Nephron progenitor cell (in vitro differentiated cells): ENCODE measurements around the gene NOTCH3.

ENCODE experiments used
- DNase-seq: peaks from one replicate; pipeline ENCODE4 v3.0.0; 2021
- H3K27ac Mint-ChIP-seq: 2 replicates; pipeline ENCODE4 v1.8.0; 2021; ENCODE audit warnings: mild to moderate bottlenecking, moderate library complexity, mixed read lengths
- H3K27me3 Mint-ChIP-seq: 2 replicates; pipeline ENCODE4 v1.8.0; 2021; ENCODE audit warnings: mild to moderate bottlenecking, low read depth, mixed read lengths; ENCODE audit not compliant: poor library complexity
- H3K36me3 Mint-ChIP-seq: 2 replicates; pipeline ENCODE4 v1.8.0; 2021; ENCODE audit warnings: low read depth, mixed read lengths
- H3K4me1 Mint-ChIP-seq: 2 replicates; pipeline ENCODE4 v1.8.0; 2021; ENCODE audit warnings: mixed read lengths
- H3K4me3 Mint-ChIP-seq: 2 replicates; pipeline ENCODE4 v1.8.0; 2021; ENCODE audit warnings: mild to moderate bottlenecking, moderate library complexity, mixed read lengths
- H3K9me3 Mint-ChIP-seq: 2 replicates; pipeline ENCODE4 v1.8.0; 2021; ENCODE audit warnings: mild to moderate bottlenecking, moderate library complexity, mixed read lengths
- TF ChIP-seq, protein P1 (sequence below): fragments of 200-600 bp; sonication (generic); IDR thresholded peaks from 2 replicates; pipeline ENCODE4 v1.5.0; 2021; ENCODE audit warnings: antibody characterized with exemption

Gene NOTCH3

DNA sequence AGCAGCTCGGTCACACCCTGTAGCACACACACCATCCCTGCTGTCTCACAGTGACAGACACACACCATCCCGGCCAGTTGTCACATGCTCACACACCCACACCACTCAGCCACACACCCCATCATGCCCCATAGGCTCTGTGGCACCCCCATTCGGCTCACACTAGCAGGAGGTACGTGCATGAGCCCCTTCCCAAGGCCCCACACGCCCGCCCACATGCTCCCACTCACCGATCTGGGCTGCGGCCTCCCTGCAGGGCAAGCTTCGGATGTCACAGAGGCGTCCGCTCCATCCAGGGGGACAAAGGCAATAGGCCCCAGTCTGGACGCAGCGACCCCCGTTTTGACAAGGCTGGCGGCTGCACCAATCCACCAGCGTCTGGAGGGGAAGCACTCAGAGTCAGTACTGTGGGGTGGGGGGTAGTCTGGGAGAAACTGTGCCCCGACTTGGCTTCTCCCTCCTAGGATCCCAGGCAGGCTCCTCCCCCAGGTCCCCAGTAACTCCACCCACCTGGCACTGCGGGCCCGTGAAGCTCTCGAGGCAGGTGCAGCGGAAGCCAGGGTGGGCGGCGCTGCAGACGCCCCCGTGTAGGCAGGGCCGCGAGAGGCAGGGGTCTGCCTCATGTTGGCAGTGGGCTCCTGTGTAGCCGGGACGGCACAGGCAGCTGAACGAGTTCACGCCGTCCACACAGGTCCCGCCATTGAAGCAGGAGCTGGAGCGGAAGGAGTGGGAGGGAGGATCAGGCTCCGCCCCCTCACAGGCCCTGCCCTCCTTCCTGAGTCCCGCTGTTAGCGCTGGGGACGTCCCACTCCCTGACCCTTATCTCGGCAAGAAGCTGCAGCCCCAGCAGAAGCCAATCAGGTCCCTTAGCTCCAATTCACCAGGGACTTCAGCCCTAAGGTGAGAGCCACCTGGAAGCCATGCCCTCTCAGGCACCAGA is 20.1 kb downstream of the NOTCH3 start:
- peaks cover 5% of the 10 kb centered on the region for H3K4me1 Mint-ChIP-seq
- no peak overlapping the region for H3K27ac Mint-ChIP-seq
- H3K36me3 Mint-ChIP-seq = peaks cover 59% of the 10 kb centered on the region
- DNase-seq = peak; percentile 65
- TF ChIP-seq, protein P1, sequence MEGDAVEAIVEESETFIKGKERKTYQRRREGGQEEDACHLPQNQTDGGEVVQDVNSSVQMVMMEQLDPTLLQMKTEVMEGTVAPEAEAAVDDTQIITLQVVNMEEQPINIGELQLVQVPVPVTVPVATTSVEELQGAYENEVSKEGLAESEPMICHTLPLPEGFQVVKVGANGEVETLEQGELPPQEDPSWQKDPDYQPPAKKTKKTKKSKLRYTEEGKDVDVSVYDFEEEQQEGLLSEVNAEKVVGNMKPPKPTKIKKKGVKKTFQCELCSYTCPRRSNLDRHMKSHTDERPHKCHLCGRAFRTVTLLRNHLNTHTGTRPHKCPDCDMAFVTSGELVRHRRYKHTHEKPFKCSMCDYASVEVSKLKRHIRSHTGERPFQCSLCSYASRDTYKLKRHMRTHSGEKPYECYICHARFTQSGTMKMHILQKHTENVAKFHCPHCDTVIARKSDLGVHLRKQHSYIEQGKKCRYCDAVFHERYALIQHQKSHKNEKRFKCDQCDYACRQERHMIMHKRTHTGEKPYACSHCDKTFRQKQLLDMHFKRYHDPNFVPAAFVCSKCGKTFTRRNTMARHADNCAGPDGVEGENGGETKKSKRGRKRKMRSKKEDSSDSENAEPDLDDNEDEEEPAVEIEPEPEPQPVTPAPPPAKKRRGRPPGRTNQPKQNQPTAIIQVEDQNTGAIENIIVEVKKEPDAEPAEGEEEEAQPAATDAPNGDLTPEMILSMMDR = no peak
- no peak overlapping the region for H3K4me3 Mint-ChIP-seq
- H3K9me3 Mint-ChIP-seq = no peaks in the 10 kb centered on the region
- H3K27me3 Mint-ChIP-seq = peaks cover 7% of the 10 kb centered on the region

DNA sequence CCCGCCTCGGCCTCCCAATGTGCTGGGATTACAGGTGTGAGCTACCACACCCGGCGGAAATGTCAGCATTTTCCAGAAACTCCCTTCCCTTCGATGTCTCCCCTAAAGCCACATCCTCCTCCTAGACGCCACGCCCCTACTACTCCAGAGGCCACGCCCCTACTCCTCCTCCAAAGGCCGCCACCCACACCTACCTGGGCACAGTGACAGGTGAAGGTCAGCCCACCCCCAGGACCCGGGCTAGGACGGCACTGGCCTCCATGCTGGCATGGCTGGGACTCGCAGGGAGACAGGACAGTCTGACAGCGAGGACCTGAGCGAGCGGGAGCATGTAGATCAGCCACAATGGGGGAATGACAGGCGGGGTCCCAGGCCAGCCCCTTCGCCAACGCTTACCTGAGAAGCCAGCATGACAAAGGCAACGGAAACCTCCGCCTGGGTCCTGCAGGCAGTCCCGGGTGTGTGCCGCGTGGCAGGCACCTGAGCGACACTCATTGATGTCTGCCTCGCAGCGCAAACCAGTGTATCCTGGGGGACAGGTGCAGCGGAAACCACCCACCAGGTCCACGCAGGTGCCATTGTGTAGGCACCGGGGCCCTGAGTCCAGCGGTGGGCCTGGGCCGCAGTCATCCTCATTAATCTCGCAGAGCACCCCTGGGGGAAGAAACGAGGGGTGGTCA is 22.0 kb downstream of the NOTCH3 start:
- TF ChIP-seq, protein P1 = no peak
- H3K36me3 Mint-ChIP-seq = peaks cover 54% of the 10 kb centered on the region
- H3K27me3 Mint-ChIP-seq = peaks cover 7% of the 10 kb centered on the region

DNA sequence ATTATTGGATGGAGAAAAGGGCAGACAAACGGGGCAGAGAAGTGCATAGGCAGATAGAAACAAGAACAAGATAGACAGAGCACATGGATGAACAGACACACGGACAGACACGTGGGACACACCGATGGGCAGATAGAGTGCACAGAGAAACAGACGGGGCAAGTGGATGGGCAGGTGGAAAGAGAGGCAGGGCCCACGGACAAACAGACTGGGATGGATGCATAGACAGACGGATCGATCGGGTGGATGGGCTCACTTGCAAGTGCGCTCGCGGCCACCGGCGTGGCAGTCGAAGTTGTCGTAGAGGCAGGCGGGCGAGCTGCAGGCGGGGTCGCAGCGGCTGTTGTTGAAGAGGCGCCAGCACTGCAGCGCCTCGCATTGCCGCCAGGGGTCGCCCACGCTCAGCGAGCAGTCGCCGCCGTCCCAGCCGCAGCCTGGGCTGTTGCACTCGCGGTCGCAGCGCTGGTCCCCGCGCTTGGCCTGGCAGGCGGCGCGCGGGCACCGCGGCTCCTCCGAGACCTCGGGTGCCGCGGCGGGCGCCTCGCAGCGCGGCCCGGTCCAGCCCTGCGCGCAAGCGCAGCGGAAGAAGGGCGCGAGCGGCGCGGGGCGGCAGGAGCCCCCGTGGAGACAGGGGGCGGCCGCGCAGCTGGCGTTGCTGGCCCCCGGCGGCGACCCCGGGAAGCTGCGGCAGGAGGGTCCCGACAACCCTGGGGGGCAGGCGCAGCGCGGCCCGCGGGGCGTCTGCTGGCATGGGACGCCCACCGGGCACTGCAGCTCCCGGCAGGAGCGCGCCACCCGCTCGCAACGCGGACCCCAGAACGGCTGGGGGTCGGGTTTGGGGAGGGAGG is 23.3 kb downstream of the NOTCH3 start:
- peak overlapping the region; percentile 57 for H3K4me3 Mint-ChIP-seq
- H3K4me1 Mint-ChIP-seq = peaks cover 5% of the 10 kb centered on the region
- TF ChIP-seq, protein P1 = peak; percentile 83
- DNase-seq = peak; percentile 94
- H3K27me3 Mint-ChIP-seq = peaks cover 7% of the 10 kb centered on the region
- no peaks in the 10 kb centered on the region for H3K9me3 Mint-ChIP-seq
- peaks cover 55% of the 10 kb centered on the region for H3K36me3 Mint-ChIP-seq
- no peak overlapping the region for H3K27ac Mint-ChIP-seq

More for the DNA sequence above, 22.0 kb downstream of the NOTCH3 start:
- Mint-ChIP-seq H3K4me3 (peak overlapping the region; percentile 13), H3K9me3 (no peaks in the 10 kb centered on the region), H3K27ac (no peak overlapping the region), H3K4me1 (peaks cover 5% of the 10 kb centered on the region)
- DNase-seq = no peak

DNA sequence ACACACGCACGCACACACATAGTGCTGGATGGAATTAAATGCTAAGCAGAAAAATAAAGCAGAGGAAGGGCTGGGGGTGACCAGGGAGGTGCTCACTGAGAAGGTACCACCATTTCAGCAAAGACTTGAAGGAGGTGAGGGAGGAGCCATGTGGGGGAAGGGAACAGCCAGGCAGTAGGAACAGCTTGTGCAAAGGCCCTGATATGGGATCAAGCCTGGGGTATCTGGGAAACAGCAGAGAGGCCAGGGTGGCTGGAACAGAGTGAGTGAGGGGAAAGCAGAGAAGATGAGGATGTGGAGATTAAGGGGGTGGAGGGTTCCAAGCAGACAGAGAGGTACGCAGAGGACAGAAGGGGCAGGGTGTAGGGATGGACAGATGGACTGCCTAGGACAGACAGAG is 25.2 kb downstream of the NOTCH3 start:
- no peak for DNase-seq
- TF ChIP-seq, protein P1 = no peak
- no peak overlapping the region for H3K27ac Mint-ChIP-seq
- H3K9me3 Mint-ChIP-seq = no peaks in the 10 kb centered on the region
- peaks cover 7% of the 10 kb centered on the region for H3K27me3 Mint-ChIP-seq
- H3K4me1 Mint-ChIP-seq = peaks cover 5% of the 10 kb centered on the region
- H3K4me3 Mint-ChIP-seq = no peak overlapping the region
- H3K36me3 Mint-ChIP-seq = peaks cover 65% of the 10 kb centered on the region

DNA sequence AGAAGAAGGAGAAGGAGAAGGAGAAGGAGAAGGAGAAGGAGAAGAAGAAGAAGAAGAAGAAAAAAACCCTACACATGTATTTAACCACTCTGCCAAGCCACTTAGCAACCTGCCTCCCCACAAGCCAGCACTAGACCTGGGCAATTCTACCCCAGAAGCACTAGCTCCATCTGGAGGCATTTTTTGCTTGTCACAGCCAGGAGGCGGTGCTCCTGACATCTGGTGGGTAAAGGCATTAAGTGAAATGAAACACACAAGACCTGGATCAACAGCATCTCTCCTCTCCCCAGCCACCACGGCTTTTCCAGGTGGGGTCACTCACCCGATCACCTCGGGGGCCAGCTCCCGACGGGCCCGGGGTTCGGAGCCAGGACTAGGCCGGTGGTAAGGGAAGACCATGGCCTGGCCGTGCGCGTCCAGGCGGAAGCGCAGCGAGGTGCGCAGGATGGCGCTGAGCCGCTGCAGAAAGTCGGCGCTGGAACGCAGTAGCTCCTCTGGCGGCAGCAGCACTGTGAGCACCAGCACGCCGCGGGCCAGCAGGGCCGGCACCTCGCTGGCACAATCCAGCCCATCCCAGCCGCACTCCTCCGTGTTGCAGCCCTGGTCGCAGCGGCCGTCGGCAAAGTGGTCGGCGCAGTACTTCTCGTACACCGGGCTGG is 26.9 kb downstream of the NOTCH3 start:
- H3K9me3 Mint-ChIP-seq = no peaks in the 10 kb centered on the region
- peaks cover 60% of the 10 kb centered on the region for H3K36me3 Mint-ChIP-seq
- H3K4me3 Mint-ChIP-seq = no peak overlapping the region
- TF ChIP-seq, protein P1 = no peak
- H3K27ac Mint-ChIP-seq = no peak overlapping the region
- peaks cover 7% of the 10 kb centered on the region for H3K27me3 Mint-ChIP-seq
- peaks cover 5% of the 10 kb centered on the region for H3K4me1 Mint-ChIP-seq
- DNase-seq = no peak
